Thyroid gland (tissue), 4 donors: ENCODE results near the gene PCBP3.

Experiments used
- POLR2A ChIP-seq, 2 donors: fragments of 450-650 bp; IDR thresholded peaks; one replicate each; pipeline ENCODE4 v1.6.1; 2017; ENCODE audit warnings: antibody characterized with exemption in 2 of 2, mild to moderate bottlenecking in 2 of 2, moderate library complexity in 1 of 2
- TF ChIP-seq, protein P1 (sequence below), 6 experiments: fragments of 200-600 bp in 3 of 6; fragments of 450-650 bp in 3 of 6; sonication (generic) in 3 of 6; IDR thresholded peaks; one replicate each; pipeline ENCODE4 v1.5.1; 2016 to 2019; ENCODE audit warnings: antibody characterized with exemption in 6 of 6, mild to moderate bottlenecking in 2 of 6, inconsistent platforms in 1 of 6, moderate library complexity in 1 of 6

DNA sequence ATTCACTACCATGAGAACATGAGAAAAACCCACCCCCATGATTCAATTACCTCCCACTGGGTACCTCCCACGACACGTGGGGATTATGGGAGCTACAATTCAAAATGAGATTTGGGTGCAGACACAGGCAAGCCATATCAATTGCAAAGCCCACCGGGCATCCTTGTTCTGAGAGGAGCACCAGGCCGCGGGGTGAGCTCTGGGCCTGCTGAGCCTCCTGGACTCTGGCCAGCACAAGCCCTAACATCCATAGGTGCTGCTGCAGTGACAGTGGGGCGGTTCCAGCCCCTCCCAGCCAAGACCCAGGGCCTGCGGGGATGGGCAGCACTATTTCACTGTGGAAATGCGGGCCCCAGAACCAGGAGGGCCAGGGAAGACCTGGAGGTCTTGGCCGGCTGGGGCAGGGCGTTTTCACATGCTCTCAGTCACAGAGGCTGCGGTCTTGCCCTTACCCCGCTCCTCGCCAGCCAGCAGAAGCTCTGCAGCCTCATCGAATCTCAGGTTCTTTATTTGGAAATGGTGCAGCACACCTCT is 103.8 kb downstream of the PCBP3 start:
- TF ChIP-seq, protein P1, sequence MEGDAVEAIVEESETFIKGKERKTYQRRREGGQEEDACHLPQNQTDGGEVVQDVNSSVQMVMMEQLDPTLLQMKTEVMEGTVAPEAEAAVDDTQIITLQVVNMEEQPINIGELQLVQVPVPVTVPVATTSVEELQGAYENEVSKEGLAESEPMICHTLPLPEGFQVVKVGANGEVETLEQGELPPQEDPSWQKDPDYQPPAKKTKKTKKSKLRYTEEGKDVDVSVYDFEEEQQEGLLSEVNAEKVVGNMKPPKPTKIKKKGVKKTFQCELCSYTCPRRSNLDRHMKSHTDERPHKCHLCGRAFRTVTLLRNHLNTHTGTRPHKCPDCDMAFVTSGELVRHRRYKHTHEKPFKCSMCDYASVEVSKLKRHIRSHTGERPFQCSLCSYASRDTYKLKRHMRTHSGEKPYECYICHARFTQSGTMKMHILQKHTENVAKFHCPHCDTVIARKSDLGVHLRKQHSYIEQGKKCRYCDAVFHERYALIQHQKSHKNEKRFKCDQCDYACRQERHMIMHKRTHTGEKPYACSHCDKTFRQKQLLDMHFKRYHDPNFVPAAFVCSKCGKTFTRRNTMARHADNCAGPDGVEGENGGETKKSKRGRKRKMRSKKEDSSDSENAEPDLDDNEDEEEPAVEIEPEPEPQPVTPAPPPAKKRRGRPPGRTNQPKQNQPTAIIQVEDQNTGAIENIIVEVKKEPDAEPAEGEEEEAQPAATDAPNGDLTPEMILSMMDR (IDR thresholded peaks at IDR 0.05): no peak
- TF ChIP-seq POLR2A (IDR thresholded peaks at IDR 0.05): no peak
